HG02884 (cell line): Measurements from ENCODE around the gene IMMT.
"Not testable (repeated sequence)": the region's sequence is repeated elsewhere in the genome, so short reads cannot be mapped to it uniquely, and the experiment has no call there.

Experiments
- ATAC-seq: cut with Tn5 transposase; IDR thresholded peaks from one replicate; pipeline ENCODE4 v1.9.1; 2021; ENCODE audit warnings: mild to moderate bottlenecking, moderate library complexity; ENCODE audit not compliant: unreplicated experiment

IMMT gene

GRCh38 chr2:86195055-86195807, at the start of gene IMMT:
TSS of gene IMMT (minus strand) at chr2:86195462. CDS start at chr2:86195382, 80 bp downstream.
- peak; percentile 82 for ATAC-seq

GRCh38 chr2:86244781-86245180, 49.5 kb upstream of the IMMT start:
- ATAC-seq: not testable (repeated sequence)

- ATAC-seq: no peak
These were observed 48.9 kb upstream of the IMMT start for GRCh38 chr2:86243950-86244733.

GRCh38 chr2:86243272-86243671, 48.0 kb upstream of the IMMT start:
- ATAC-seq: no peak

GRCh38 chr2:86241611-86242010, 46.3 kb upstream of the IMMT start:
- ATAC-seq: no peak

- ATAC-seq: no peak
These were observed 45.0 kb upstream of the IMMT start for GRCh38 chr2:86240251-86240650.

GRCh38 chr2:86239745-86240144, 44.5 kb upstream of the IMMT start:
- ATAC-seq: no peak

- no peak for ATAC-seq
These were observed 44.1 kb upstream of the IMMT start for GRCh38 chr2:86239326-86239725.

GRCh38 chr2:86238354-86238753, 43.1 kb upstream of the IMMT start:
- ATAC-seq: peak; percentile 92

- ATAC-seq: peak; percentile 40
These were observed 41.9 kb upstream of the IMMT start for GRCh38 chr2:86237172-86237571.

- ATAC-seq: no peak
These were observed 40.1 kb upstream of the IMMT start for GRCh38 chr2:86235196-86235980.

- no peak for ATAC-seq
These were observed 39.4 kb upstream of the IMMT start for GRCh38 chr2:86234563-86235131.

GRCh38 chr2:86233436-86233835, 38.2 kb upstream of the IMMT start:
- no peak for ATAC-seq

- ATAC-seq: no peak
These were observed 37.6 kb upstream of the IMMT start for GRCh38 chr2:86232910-86233309.

- ATAC-seq: no peak
These were observed 37.1 kb upstream of the IMMT start for GRCh38 chr2:86232373-86232784.

- ATAC-seq: no peak
These were observed 36.6 kb upstream of the IMMT start for GRCh38 chr2:86231680-86232372.

GRCh38 chr2:86230961-86231360, 35.7 kb upstream of the IMMT start:
- ATAC-seq: no peak

GRCh38 chr2:86229221-86229620, 34.0 kb upstream of the IMMT start:
- ATAC-seq: no peak

GRCh38 chr2:86228574-86228973, 33.3 kb upstream of the IMMT start:
- ATAC-seq: not testable (repeated sequence)

- no peak for ATAC-seq
These were observed 32.4 kb upstream of the IMMT start for GRCh38 chr2:86227685-86228084.
